Measurements from ENCODE around the gene BARD1. TPM values are rescaled to one million over a fixed set of nuclear protein-coding genes. Genes with fewer than 3 reads are reported as not detected.

Gene BARD1
- total and polyA plus RNA-seq, 2 of the 8 experiments (the other 6 are each of a cell fraction or from before 2014, with no cell fraction given), result 11.1 to 29.8 TPM

GRCh38 chr2:214843823-214844222, 34.3 kb upstream of the BARD1 start (continued):
- no peak for TF ChIP-seq SP2 (IDR thresholded peaks at IDR 0.05; ENCODE audit: low read length)
- no peak for TF ChIP-seq CHD2 (IDR thresholded peaks at IDR 0.05; ENCODE audit: low read length)
- TF ChIP-seq ASH2L (IDR thresholded peaks at IDR 0.05; ENCODE audit: low read length), result no peak
